GM21528 (cell line): Measurements from ENCODE around the gene SHC1.

Experiments used
- ATAC-seq: cut with Tn5 transposase; IDR thresholded peaks from one replicate; pipeline ENCODE4 v1.9.1; 2021; ENCODE audit warnings: mild to moderate bottlenecking, moderate library complexity; ENCODE audit not compliant: unreplicated experiment, low FRiP score

The SHC1 gene

DNA sequence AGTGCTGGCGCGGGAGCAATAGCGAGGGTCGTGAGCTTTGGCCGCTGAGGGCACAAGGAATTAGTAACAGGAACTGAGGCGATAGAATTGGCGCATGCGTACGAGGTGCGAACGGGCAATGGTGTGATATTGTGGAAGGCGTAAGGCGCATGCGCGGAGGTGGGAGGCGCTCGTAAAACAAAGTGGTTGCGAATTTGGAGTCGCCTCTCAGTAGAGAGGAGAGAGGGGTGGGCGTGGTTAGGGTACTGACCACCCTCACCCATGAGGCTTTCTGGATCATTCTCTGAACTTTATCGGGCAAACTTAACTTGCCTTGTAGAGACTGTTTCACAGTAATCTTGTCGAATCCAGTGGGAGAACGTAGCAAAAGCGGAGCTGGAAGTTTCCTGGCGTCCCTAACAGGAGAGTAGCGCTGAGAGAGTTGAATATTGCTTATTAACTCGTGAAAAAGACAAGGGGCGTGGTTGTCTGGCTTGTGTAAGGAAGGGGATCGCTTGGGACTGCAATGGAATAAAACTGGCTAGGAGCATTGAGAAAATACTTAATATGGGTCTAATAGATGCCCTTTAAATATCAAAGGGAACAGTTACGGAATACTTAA lies 4.4 kb upstream of the SHC1 start:
- ATAC-seq, result peak; percentile 48

DNA sequence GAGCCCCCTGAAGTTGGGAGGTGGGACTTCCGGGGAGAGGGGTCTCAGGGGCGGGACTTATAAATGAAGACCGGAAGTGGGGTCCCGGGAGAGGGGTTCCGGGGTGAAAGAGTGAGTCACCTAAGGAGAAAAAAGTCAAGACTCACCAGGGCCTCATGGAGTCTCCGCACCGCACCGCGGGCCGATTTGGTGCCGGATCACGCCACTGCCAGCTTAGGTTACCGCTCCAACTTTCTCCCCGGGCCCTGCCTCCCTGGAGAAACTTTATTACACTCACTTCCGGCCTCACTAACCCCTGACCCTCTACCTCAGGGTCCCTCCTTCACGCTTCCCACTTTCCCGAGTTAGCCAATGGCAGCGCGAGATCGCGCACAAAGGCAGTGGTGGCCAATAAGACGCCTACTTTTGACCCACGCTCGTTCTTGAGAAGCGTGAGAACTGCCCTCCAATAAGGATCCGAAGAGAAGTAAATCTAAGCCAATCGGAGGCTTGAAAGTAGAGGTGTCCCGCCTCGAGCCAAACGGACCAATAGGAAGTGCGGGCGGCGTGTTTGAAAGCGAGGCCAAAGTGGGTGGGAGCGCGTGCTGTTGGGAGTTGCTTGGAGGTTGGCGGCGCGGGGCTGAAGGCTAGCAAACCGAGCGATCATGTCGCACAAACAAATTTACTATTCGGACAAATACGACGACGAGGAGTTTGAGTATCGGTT lies 3.7 kb upstream of the SHC1 start, which contains the start of gene CKS1B:
TSS of gene CKS1B (plus strand) at position 580 of the 706 bp plus-strand sequence. CDS start at position 645, 65 bp downstream.
- peak; percentile 78 for ATAC-seq

DNA sequence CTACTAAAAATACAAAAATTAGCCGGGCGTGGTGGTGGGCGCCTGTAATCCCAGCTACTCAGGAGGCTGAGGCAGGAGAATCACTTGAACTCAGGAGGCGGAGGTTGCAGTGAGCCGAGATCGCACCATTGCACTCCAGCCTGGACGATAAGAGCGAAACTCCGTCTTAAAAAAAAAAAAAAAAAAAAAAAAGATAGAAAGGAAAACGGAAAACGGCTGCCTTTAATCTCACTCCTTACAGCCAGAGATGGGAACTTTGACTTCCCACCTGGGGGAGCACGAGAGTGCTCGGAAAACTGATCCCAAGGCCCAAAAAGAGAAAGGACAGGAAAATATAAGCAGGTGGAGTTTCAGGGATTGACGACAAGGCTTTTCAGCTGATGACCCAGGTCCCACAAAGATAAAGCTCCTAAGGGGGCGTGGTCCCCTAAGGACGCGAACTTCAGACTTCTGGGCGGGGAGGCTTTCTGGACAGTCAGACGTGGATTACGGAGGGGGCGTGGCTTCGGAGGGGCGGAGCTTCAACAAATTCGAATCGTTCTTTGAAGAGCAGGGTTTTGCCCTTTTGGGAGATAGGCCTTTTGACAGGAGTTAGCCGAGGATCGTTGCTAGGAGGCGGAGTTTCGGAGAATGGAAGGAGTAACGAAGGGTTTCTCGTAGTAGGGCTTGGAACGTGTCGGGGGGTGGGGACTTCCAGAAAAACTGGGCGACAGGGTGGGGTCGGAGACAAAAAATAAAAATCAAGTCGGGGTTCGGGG lies 3.0 kb upstream of the SHC1 start:
- peak; percentile 5 for ATAC-seq

DNA sequence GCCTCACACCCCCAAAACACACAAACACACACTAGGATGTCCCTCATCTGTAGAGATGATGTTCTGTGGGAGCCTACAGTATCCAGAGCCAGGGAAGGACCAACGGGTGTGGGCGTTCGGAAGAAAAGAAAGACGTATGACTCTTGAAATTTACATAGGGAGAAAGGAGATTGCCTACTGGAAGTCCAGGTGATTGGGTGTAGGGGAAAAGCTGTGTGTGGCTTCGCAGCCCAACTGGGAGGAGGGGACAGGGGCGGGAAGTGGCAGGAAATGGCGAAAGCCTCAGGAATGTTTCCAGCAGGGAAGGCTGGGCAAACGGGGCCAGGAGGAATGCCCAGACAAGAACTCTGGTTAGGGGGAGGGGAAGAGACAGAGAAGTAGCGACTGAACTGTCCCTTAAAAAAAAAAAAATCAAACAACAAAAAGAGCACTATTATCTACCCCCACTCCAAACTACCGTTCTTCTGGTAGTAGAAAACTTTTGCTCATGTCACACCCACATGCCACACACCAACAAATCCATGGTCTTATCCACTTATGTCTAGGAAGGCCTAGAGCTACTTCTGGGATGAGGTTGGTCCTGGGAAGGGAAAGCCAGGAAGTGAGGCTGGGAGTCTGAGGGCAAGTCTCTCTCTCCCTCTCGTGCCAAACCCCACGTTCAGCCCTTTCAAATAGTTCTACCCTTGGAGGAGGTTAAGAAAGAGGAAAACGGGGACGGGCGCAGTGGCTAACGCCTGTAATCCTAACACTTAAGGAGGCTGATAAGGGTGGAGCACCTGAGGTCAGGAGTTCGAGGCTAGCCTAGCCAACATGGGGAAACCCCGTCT lies 2.2 kb upstream of the SHC1 start:
- no peak for ATAC-seq

DNA sequence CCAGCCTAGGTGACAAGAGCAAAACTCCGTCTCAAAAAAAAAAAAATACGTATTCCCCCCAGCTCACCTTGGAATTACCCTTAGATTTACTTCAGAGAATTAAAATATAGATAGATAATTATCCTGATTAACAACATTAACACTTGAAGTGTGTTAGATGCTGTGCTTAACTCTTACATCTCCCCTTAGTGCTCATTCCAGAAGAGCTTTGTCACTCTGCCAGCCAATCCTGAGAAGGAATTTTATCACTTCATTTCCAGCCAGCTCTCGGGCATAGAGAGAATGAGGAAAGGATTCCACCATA lies 1.6 kb upstream of the SHC1 start:
- ATAC-seq, result no peak

DNA sequence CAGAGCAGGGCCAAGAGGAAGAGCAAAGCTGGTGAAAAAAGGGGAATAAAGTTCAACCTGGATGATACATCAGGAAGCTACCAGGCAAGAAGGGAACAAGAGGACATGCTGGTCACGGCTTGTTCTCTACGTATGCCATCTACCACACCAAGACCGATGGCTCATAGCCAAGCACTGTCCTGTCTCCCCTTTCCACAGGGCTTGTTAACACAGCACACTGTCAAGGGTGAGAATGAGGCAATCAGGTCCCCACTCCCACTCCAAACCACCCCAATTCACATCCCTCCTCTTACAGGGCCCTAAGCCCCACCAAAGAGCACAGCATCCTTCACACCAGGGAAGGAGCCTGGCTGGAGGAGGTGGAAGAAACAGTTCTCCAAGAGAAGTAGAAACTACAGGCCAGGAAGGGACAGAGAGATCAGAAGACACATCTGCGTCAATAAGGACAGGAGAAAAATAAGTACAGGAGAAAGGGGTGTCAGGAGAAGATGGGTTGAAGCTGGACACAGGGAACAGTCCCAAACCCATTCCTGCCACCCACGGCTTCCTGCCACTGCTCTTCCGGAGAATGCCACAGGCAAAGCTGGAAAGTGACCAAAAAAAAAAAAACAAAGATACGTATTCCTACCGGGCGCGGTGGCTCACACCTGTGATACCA lies 923 bp upstream of the SHC1 start:
- ATAC-seq, result no peak

DNA sequence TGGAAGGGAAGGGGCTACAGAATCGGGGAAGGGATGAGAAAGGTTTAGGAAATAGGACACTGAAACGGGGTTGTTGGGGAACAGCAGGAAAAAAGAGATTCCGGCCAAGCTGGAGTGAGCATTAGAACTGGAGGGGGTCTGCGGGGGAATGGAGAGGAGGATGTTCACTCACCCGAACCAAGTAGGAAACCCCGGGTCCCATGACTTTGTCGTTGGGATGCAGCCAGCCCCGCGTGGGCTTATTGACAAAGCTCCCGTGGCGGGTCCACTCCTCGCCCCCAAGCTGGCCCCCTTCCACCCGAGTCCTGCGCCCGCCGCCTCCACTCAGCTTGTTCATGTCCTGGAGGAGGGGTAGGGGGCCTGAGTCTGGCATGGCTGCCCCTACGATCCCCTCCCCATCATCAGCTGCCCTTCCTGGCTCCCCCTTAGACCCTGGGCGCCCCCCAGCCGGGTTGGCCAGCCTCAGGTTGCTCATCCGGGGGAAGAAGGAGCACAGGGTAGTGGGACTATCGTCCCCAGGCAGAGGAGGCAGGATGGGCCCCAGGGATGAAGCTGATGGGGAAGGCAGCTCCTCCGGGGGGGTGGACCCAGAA lies 591 bp downstream of the SHC1 start:
- ATAC-seq, result no peak

DNA sequence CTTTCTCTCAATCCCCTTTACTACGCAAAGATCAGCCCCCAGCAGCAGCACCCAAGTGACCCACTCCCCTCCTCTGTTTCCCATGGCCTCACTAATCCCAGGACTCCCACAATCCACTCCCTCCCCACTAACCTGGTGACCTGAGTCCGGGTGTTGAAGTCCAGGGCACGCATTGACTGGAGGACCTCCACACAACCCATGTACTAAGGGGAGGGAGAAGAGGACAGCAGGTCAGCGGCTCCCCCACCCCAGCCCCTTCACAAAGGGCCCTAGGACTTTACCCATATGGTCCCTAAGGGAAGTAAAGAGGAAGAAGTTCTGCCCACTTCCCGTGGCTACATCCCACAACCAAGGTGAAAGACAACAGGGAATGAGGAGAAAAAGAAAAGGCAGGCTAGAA lies 1.3 kb downstream of the SHC1 start:
- no peak for ATAC-seq

DNA sequence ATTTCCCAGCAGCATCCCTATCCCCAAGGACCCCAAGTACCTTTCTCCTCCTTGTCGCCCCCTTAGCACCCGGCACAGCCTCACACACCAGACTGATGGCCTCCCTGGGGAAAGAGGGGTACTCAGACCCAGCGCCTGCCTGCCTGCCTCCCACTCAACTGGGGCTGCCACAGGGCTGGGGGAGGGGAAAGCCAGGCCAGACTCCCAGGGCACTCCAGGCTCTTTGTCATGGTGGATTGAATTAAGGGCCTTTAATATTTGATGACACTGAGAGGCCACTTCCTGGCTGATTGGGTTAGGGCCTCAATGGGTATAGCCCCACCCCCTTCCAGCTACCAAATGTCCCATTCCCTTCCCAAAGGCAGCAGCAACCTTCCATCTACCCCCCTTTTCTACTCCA lies 1.8 kb downstream of the SHC1 start:
- ATAC-seq, result no peak

DNA sequence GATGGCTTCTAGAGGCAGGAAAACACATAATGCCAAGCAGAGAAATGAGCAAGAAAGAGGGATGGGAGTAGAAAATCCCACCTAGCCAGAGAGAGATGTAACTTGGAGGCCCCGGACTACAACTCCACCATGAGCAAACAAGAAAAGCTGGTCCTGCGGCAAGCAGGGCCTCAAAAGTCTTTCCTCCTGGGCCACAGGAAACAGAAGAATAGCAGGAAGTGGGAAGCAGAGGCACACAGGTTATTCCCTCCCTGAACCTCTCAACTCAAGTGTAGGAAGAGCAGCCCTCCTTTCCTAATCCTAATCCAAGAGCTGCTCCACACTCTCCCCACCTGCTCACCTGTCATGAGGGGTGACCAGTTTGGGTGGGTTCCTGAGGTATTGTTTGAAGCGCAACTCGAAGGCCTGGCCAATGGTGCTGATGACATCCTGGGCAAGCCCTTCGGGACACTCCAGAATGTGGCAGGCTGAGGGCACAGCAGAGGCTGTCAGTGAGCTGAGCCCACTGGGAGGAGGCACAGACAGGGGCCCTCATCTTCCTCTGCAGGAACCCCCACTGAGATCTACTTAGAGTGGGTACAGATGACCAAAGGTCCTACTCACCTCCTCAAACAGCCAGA lies 3.1 kb downstream of the SHC1 start:
- no peak for ATAC-seq

DNA sequence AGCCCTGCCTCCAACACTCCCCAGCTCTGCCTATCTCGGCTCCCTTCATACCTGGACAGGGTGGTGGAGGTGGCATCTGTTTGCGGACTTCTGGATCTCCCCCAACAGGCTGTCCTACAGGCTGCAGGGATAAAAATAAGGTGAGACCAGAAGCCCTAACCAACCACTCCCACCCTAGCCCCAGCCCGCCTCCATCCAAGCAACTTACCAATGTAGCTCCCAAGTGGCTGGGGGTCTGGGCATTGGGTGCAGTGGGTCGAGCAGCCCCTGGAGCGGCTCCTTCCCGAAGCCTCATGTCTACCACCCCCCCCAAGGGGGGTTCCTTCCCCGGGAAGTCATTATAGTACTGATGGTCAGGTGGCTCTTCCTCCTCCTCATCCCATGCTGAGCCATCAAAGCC lies 4.4 kb downstream of the SHC1 start:
- ATAC-seq, result no peak

DNA sequence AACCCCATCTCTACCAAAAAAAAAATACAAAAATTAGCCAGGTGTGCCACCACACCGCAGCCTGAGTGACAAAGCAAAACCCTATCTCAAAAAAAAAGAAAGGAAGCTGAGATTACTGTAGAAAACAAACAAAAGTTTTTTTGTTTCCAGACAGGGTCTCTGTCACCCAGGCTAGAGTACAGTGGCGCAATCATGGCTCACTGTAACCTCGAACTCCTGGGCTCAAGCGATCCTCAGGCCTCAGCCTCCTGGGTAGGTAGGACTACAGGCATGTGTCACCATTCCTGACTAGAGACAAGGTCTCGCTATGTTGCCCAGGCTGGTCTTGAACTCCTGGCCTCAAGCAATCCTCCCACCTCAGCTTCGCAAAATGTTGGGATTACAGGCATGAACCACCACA lies 6.2 kb downstream of the SHC1 start:
- no peak for ATAC-seq

DNA sequence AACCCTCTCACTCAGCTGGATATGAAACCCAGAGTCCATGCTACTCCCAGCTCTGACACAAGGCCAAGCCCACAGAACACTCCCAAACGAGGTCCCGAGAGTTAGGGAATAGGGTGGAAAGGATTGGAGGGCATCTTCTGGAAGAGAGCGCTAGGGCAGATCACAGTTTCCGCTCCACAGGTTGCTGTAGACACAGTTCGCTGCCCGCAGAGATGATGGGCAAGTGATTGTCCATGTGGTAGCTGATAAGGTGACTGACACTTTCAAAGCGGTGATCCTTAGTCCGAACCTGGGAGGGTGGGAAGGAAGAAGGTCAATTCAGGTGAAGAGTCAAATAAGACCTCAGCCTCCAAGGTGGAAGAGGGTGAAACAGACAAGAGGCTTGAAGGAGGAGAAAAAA lies 6.9 kb downstream of the SHC1 start:
- no peak for ATAC-seq

DNA sequence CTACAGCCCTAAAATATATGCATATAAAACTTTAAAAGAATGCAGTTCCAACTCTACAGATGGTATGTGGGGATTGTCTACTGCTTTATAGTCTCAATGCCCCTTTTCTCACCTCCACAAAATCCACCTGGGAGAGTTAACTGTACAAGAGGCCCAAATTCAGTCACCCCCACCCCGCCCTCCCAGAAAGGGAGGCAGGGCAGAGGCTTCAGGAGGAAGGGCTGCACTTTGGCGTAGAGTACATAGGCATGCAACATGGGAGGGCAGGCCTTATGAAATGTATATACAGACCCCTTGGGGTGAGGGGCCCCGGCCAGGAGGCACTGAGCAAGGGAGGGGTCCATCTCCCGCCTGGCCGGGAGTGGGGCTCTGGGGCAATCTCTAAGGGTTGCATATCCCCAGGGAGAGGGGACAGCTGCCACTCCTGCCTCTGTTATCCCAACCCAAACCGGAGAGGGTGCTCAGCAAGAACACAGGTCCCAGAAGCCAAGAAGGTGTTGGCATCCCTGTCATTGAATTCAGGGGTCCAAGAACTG lies 7.7 kb downstream of the SHC1 start:
- ATAC-seq, result no peak

DNA sequence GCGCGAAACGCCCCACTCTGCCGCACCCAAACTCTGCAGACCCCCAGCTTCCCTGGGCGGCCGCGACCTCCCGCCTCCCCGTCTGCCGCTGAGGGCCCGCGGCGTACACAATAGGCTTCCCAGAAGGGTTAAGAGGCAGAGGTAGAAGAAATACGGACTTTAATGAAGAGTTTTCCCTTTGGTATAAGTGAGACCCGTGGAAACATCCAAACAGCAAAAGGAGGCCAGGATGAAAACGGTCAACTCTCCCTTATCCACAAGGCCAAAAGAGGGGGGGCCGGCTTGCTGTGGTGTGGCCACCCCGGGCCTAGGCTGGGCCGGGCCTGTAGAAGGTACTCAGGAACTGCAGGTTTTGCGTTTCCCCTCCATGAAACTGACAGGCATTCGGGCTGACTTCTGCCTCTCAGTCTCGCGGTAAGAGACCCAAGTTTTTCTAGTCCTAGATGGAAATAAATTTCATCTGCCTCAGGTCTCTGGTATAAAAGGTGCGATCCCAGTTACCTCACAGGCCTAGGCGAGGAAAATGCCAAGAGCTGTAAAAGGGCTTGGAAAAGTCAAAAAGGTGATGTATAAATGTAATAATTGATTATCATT lies 8.3 kb downstream of the SHC1 start:
- no peak for ATAC-seq

DNA sequence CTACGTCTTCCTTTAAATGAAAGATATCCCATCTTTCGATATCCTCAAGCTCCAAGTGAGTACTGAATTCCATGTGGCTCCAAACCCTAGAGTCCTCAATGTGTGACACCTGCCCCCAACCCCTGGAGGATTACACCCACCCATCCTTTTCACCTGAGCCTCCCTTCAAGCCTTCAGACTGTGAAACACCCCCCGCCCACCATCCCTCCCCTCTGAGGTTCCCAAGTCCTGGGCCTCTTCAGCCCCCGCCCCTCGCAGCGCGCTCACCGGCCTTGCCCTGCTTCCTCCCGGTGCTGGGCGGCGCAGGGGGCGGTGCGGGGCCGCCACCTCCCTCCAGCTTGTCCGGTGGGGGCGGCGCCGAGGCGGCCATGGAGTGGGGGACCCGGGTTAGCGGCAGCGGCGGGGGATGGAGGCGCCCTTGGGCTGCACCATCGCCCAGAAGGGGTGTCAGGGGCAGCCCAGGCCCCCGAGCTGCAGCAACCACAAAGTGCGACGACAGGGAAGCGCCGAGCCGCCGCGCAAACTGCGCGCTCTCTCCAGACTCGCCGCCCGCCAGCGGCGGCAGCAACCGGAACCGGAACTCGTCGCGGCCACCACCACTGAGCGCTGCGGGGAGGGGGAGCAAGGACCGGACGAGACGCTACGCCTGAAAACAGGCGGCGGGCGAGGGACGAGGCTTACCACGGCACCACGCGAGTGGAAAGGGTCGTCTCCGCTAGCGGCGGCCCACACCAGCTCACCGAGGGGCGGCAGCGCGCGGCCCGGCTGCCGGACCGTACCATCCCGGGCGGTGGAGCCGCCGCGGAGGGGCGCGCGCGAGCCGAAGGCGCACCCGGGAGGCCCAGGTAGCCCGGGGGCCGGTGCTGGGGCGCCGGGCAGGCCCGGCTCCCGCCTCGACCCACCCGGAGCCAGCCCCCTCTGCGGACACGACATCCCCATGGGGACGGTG lies 9.1 kb downstream of the SHC1 start, which contains the start of gene PYGO2:
TSS of gene PYGO2 (minus strand) at position 576 of the 949 bp plus-strand sequence. CDS start at position 370, 206 bp downstream.
- peak; percentile 66 for ATAC-seq

DNA sequence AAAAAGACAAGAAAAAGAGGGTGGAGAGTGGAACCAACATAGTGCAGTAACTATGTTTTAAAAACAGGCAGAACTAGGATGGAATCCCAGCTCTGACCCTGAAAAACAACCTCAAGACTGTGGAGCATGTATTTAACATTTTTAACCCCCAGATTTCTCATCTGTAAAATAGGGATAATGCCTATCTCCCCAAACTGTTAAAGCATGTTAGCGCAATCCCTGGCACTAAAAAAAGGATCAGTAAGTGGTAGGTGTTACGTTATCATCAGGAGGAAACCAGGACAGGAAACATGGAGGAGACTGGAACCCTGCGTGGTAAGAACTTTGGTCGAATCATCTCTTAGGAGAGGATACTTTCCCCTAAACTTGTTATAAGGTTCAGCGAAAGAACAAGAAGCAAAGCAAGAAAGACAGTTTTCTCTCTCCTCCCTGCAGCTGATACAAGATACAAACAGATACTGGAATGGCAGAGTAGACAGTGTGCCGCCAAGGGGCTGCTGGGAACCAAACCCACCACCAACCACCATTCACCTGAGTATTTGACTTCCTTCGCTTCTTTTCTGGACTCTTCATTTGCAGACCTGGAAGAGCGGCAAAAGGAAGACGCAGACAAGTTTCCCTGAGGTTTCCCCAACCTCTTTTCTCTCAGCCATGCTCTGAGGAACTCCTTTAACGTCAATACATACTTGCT lies 10.0 kb downstream of the SHC1 start:
- no peak for ATAC-seq
